ENCODE data around the gene BICD2. TPM values are rescaled to one million over a fixed set of nuclear protein-coding genes. Genes with fewer than 3 reads are reported as not detected.

Gene BICD2
- polyA plus RNA-seq, 3 donors, result 13.8 to 29.4 (median 25.6) TPM

DNA sequence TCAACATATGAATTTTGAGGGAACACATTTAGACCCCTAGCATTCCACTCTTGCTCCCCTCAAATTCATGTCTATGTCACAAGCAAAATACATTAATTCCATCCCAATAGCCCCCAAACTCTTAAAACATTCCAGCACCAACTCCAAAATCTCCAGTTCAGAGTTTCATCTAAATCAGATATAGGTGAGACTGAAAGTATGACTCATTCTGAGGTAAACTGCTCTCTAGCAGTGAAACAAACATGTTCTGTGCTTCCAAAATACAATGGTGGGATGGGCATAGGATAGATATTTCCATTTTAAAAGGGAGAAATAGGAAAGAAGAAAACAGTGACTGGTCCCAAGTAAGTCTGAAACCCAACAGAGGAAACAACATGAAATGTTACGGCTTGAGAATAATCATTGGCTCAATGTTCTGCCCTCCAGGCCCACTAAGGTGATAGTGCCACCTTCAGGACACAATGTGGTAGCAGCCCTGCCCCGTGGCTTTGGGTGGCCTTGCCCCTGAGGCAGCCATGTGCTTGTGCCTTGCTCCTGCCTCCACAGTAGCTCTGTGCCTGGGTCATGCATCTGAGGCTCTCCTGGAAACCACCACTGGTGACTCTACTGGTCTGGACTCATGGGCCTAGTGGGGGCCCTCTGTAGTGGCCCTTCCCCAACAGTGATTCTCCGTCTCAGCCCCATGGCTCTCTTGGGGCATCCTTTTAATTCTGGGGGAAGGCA is 58.3 kb downstream of the BICD2 start:
- Mint-ChIP-seq H3K4me1 (peaks cover 2% of the 10 kb centered on the region), H3K36me3 (peaks cover 46 to 59% of the 10 kb centered on the region in 2 donors), H3K4me3 (no peak overlapping the region), H3K9me3 (peaks cover 0 to 2% (median 0%) of the 10 kb centered on the region in 7 donors), H3K27me3 (ENCODE audit: low read depth in 3 of 3) (peaks cover 0 to 5% (median 0%) of the 10 kb centered on the region in 3 donors), H3K27ac (peak overlapping the region in 1 of 7 donors; percentile 54)
- Histone ChIP-seq H3K79me2 (ENCODE audit: insufficient read depth, low read length) (no peaks in the 10 kb centered on the region), H3K9ac (ENCODE audit: insufficient read depth, low read length, poor library complexity, severe bottlenecking) (no peak overlapping the region), H3K4me2 (replicated peaks; ENCODE audit: extremely low read depth, low read length, poor library complexity, severe bottlenecking) (no peak overlapping the region), H4K20me1 (ENCODE audit: insufficient read depth, low read length) (peaks cover 40% of the 10 kb centered on the region), H2AFZ (ENCODE audit: insufficient read depth, low read depth, low read length, poor library complexity, severe bottlenecking) (no peak overlapping the region), H3K4me3 (replicated peaks in 1 of 3; ENCODE audit: low read depth in 2 of 3, low read length in 3 of 3) (no peak overlapping the region), H3K4me1 (ENCODE audit: control insufficient read depth in 1 of 2, insufficient read depth in 2 of 2, low read length in 2 of 2) (no peaks in the 10 kb centered on the region), H3K9me3 (replicated peaks in 1 of 2; ENCODE audit: control insufficient read depth in 1 of 2, insufficient read depth in 1 of 2, low read length in 2 of 2) (no peaks in the 10 kb centered on the region), H3K27me3 (ENCODE audit: control insufficient read depth in 2 of 2, insufficient read depth in 2 of 2, low read length in 2 of 2) (no peaks in the 10 kb centered on the region), H3K27ac (ENCODE audit: low read depth in 1 of 2, low read length in 2 of 2) (no peak overlapping the region), H3K36me3 (replicated peaks in 1 of 2; ENCODE audit: control insufficient read depth in 1 of 2, insufficient read depth in 2 of 2, low read length in 2 of 2) (peaks cover 28 to 62% of the 10 kb centered on the region in 2 donors)
- 45% methylated on average over 2 of the region's 3 CpGs for WGBS (ENCODE audit: insufficient coverage)
- TF ChIP-seq, protein P1, sequence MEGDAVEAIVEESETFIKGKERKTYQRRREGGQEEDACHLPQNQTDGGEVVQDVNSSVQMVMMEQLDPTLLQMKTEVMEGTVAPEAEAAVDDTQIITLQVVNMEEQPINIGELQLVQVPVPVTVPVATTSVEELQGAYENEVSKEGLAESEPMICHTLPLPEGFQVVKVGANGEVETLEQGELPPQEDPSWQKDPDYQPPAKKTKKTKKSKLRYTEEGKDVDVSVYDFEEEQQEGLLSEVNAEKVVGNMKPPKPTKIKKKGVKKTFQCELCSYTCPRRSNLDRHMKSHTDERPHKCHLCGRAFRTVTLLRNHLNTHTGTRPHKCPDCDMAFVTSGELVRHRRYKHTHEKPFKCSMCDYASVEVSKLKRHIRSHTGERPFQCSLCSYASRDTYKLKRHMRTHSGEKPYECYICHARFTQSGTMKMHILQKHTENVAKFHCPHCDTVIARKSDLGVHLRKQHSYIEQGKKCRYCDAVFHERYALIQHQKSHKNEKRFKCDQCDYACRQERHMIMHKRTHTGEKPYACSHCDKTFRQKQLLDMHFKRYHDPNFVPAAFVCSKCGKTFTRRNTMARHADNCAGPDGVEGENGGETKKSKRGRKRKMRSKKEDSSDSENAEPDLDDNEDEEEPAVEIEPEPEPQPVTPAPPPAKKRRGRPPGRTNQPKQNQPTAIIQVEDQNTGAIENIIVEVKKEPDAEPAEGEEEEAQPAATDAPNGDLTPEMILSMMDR (IDR thresholded peaks at IDR 0.05), result no peak
- intact Hi-C loops (cut with micrococcal nuclease), result no loop called here
- no peak for DNase-seq

DNA sequence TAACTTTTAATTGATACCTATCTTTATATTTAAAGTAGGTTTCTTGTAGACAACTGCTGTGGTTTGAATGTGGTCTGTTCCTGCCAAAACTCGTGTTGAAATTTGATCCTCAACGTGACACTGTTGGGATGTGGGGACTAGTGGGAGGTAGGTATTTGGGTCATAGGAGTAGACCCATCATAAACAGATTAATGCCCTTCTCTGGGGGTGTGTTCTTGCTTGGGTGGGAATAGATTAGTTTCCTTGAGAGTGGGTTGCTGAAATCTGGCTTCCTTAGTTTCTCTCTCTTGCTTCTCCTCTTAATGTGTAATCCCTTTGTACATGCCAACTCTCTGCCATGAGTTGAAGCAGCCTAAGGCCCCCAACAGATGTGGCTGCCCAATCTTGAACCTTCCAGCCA is 60.1 kb downstream of the BICD2 start:
- Histone ChIP-seq H3K4me2 (replicated peaks; ENCODE audit: extremely low read depth, low read length, poor library complexity, severe bottlenecking) (no peak overlapping the region), H3K9me3 (replicated peaks in 1 of 2; ENCODE audit: control insufficient read depth in 1 of 2, insufficient read depth in 1 of 2, low read length in 2 of 2) (no peaks in the 10 kb centered on the region), H3K4me3 (replicated peaks in 1 of 3; ENCODE audit: low read depth in 2 of 3, low read length in 3 of 3) (no peak overlapping the region), H3K36me3 (replicated peaks in 1 of 2; ENCODE audit: control insufficient read depth in 1 of 2, insufficient read depth in 2 of 2, low read length in 2 of 2) (peaks cover 10 to 44% of the 10 kb centered on the region in 2 donors), H4K20me1 (ENCODE audit: insufficient read depth, low read length) (peaks cover 22% of the 10 kb centered on the region), H3K79me2 (ENCODE audit: insufficient read depth, low read length) (no peaks in the 10 kb centered on the region), H3K4me1 (ENCODE audit: control insufficient read depth in 1 of 2, insufficient read depth in 2 of 2, low read length in 2 of 2) (no peaks in the 10 kb centered on the region), H3K27ac (ENCODE audit: low read depth in 1 of 2, low read length in 2 of 2) (no peak overlapping the region), H2AFZ (ENCODE audit: insufficient read depth, low read depth, low read length, poor library complexity, severe bottlenecking) (no peak overlapping the region), H3K9ac (ENCODE audit: insufficient read depth, low read length, poor library complexity, severe bottlenecking) (no peak overlapping the region), H3K27me3 (ENCODE audit: control insufficient read depth in 2 of 2, insufficient read depth in 2 of 2, low read length in 2 of 2) (no peaks in the 10 kb centered on the region)
- peaks cover 0 to 5% (median 0%) of the 10 kb centered on the region in 7 donors for H3K9me3 Mint-ChIP-seq
- intact Hi-C loops (cut with micrococcal nuclease), result no loop called here
- H3K36me3 Mint-ChIP-seq, result peaks cover 29 to 40% of the 10 kb centered on the region in 2 donors
- H3K4me1 Mint-ChIP-seq, result no peaks in the 10 kb centered on the region
- peaks cover 0 to 5% (median 3%) of the 10 kb centered on the region in 3 donors for H3K27me3 Mint-ChIP-seq (ENCODE audit: low read depth in 3 of 3)
- DNase-seq, result no peak
- H3K27ac Mint-ChIP-seq, result no peak overlapping the region
- TF ChIP-seq, protein P1 (IDR thresholded peaks at IDR 0.05), result no peak
- no CpG with 5 or more reads among the region's 2 CpGs for WGBS (ENCODE audit: insufficient coverage)
- H3K4me3 Mint-ChIP-seq, result no peak overlapping the region
